Ammon's horn (tissue), 1 donor: ENCODE measurements around the gene LUC7L.
"Not testable (repeated sequence)": the region's sequence is repeated elsewhere in the genome, so short reads cannot be mapped to it uniquely, and the experiment has no call there.

Experiments
- DNase-seq: peaks from one replicate; pipeline ENCODE4 v3.0.0-alpha.2; 2016; ENCODE audit warnings: low spot score

Gene LUC7L

DNA sequence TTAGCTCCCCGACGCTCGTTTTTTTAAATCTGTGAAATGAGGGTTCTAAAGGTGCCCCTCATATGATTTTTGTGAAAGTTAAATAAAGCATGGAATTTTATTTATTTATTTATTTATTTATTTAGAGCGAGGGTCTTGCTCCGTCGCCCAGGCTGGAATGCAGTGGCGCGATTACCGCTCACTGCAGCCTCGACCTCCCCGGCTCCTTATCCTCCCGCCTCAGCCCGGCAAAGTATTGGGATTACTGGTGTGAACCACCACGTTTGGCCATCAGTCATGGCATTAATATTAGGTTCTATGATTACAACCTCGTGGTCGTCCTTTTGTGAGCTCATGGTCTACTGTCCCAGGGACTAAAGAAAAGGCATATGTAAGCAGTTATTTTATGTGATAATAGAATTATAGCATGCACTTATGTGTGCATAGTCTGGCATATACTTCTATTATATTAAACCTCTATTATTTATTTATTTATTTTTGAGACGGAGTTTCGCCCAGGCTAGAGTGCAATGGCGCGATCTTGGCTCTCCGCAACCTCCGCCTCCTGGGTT, 557 bp upstream of the LUC7L start:
- no peak for DNase-seq

DNA sequence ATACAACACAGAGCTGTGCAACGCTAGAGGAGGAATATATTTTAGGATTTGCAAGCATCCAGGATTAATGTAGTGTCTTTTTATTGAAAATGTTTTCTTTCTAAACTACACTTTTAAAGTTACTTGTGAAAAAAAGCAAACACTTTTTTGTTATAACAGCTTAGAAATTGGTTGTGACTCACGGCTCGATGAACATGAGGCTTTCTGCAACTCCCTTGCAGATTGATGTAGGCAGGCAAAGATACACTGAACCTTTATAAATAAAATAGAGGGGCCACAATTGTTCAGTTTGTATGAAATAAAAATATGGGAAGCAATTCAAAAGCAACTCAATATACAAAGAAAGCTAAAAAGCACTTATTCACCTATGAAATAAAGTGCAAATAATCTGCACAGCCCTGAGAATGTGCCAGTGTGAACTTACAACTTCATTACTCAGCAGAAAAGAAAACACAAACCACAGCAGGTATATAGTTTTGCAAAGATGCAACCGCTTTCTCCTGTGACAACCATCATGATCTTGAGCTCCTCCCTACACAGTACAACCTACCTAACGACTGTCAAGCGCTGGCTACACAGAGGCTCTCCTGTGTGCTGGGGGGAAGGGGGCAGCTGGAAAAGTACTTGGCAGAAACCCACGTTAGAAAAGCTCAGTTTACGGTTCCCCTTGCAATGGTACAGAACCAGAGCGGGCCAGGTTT, 948 bp downstream of the LUC7L start:
- DNase-seq = no peak

DNA sequence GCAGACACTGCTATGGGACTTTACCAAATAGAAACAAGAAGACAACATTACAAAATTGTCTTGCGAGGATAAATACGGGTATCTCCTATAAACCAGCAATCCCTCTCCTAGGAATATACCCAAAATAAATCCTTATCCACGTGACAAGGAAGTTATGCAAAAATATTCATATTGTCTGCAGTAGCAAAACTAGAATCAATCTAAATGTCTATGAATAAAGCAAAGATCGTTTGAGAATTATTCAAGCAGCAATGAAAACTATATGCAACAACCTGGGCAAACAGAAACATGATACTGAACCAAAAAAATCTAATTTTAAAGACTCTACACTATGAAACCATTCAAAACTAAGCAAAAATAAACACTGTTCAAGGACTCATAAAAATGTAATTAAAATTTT, 9.2 kb downstream of the LUC7L start:
- DNase-seq = no peak

DNA sequence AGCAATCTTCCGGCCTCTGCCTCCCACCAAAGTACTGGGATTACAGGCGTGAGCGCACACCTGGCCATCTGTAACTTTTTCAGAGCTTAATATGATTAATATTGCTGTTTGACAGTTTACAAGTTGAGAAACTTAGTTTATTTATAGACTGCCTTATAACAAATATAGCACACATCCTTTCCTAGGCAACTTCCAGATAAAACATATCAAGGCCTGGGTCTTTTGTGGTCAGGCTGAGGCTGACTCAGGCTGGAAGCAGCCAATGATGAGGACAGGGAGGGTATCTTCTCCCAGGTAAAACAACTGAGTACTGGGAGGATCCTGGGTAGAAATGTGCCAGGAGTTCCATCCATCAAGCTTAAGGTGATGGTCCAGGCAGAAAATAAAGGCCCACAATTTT, 16.2 kb downstream of the LUC7L start:
- DNase-seq = no peak

DNA sequence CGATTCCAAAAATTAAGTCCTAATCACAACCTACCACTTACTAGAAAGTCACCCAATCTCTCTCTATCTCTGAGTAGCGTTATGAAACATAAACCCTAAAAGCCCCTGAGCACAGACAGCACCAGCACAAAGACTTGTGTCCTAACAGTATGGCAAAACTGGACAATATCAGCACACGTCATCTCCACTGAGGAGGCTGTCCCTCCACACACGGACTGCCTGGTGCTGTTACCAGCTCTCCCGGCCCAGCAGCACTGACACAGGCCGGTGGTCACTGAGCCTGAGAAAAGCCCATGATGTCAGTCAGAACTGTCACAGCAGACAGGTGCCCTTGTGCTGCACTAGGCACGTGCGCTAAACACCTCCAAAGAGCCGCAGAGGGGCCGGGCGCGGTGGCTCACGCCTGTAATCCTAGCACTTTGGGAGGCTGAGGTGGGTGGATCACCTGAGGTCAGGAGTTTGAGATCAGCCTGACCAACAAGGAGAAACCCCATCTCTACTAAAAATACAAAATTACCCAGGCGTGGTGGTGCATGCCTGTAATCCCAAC, 17.5 kb downstream of the LUC7L start:
- not testable (repeated sequence) for DNase-seq

DNA sequence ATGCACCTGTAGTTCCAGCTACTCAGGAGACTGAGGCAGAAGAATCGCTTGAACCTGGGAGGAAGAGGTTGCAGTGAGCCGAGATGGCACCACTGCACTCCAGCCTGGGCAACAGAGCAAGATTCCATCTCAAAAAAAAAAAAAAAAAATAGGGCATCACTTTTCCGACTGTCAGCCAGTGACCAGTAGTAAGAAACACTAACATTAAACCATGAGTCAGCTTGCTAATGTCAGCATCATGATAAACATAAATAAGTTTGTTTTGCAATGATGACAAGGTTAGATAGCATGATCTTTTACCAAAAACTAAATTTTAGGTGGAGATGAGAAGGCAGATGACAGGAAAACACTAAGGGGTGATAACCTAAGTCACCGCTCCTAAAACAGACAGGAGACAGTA, 19.9 kb downstream of the LUC7L start:
- not testable (repeated sequence) for DNase-seq

DNA sequence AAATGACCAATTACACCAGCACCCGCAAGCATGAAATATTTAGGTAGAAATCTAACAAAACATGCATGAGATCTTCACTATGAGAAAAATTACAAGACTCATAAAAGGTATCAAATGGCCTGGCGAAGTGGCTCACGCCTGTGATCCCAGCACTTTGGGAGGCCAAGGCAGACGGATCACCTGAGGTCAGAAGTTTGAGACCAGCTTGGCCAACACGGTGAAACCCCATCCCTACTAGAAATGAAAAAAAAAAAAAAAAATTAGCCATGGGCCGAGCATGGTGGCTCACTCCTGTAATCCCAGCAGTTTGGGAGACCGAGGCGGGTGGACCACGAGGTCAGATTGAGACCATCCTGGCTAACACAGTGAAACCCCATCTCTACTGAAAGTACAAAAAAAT, 25.2 kb downstream of the LUC7L start:
- not testable (repeated sequence) for DNase-seq

DNA sequence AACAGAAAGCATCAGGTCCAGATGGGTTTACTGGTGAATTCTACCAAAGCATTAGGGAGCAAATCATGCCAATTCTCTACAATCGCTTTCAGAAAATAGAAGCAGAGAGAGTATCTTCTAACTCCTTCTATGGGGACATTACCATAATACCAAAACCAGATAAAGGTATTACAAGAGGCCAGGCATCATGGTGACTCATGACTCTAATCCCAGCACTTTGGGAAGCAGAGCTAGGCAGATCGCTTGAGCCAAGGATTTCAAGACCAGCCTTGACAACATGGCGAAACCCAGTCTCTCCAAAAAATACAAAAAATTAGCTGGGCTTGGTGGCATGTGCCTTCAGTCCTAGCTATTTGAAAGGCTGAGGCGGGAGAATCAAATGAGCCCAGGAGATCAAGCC, 26.0 kb downstream of the LUC7L start:
- DNase-seq = no peak

DNA sequence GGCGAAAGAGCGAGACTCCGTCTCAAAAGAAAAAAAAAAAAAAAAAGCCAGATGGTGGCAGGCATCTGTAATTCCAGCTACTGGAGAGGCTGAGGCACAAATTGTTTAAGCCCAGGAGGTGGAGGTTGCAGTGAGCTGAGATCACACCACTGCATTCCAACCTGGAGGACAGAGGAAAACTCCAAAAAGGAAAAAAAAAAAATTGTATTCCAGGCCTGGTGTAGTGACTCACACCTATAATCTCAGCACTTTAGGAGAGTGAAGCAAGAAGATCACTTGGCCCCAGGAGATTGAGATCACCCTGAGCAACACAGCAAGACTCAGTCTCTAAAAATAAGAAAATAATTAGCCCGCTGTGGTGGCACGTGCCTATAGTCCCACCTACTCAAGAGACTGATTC, 28.9 kb downstream of the LUC7L start:
- DNase-seq = no peak

DNA sequence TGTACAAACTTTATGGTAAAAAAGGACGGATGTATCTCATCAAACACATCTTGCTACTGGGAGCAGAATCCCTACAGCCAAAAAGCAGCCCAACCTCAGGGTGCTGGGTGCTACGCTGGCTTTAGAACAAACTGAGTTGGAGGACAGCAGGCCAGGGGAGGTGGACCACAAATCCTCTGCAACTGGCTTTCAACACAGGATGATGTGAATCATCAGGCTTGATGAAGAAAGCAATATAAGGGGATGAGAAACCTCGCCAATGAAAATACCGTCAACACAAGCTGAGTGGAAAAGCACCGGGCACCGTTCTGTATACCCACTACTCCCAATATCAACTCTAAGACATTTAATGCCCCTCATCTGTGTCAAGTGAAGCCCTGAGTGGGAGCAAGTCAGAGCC, 34.7 kb downstream of the LUC7L start:
- DNase-seq = no peak

DNA sequence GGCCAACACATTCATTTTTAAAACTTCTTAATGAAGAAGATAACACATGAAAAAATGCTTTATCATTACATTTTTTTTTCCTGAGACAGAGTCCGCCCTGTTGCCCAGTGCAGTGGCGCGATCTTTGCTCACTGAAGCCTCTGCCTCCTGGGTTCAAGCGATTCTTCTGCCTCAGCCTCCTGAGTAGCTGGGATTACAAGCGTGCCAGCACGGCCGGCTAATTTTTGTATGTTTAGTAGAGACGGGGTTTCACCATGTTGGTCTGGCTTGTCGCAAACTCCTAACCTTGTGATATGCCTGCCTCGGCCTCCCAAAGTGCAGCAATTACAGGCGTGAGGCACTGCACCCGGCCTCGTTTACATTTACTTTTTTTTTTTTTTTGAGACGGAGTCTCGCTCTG, 35.8 kb downstream of the LUC7L start:
- no peak for DNase-seq

DNA sequence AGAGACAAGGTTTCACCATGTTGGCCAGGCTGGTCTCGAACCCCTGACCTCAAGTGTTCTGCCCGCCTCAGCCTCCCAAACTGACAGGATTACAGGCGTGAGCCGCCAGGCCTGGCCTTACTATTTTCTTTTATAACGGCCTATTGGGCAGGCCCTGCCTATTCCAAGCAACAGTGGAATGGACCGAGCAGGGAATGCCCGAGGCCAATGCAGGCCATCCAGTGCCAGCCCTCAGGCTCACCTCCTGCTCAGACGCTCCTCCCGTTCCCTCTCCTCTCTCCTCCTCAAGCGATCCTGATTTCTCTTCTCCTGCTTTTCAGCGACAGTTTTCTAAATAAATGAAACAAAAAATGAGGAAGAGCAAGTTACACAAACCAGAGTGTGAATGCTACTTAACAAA, 36.6 kb downstream of the LUC7L start:
- DNase-seq = no peak

DNA sequence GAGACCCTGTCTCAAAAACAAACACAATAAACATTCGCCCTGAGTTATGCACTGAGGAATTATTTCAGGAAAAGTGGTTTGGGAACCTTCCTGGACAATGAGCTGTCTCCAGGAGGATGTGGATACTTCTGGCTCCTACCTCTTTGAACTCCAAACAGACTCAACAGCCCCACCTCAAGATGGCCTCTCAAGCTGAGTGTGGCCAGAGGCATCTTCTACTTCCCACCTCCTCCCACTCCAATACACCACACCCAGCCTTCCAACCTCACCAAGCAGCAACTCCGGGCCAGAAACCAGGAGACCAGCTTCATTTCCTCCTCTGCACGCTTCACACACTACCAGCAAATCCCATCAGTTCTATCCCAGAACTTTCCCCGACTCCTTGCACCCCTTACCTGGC, 37.4 kb downstream of the LUC7L start:
- DNase-seq = no peak

DNA sequence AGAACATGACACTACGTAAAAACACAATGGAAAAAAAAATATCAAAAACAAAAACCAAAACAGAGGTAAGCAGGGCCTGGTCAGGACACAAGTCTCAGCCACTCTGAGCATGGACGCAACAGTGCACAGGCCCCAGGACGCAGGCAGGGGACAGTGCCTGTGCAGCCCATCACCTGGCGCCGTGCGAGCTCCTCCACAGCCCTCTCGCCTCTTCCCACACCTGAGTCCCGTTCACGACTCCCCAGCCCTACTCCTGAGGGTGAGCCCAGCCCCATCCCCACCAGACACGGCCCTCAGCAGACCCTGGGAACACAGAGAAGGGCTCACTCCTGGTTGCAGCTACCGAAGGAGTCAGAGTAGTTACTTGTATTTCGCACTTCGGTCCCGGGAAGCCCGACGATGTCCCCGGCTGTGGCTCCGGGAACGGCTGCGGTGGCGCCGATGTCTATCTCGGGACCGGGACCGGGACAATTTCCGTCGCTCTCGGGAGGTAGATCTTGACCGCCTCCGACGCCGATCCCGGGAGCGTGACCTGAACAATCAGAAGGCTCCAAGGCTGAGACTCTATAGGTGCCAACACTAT, 39.6 kb downstream of the LUC7L start:
- no peak for DNase-seq

DNA sequence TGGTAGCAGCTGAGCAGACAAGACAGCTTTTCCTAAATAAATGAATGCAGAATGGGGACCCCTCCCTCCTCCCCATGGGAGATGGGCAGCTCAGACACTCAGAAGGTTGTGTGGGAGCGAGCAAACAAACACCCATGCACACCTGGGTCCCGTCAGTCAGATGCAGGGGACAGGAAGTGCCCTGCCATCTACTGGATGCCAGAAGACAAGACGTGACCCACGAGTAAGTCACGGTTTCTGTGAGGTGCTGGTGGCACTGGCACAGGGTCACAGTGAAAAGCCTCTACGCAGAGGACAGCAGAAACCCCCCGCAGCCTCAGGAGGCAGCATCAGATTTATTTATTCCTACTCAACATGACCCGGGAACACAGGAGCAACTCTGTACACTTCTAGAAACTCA, 40.6 kb downstream of the LUC7L start:
- no peak for DNase-seq

DNA sequence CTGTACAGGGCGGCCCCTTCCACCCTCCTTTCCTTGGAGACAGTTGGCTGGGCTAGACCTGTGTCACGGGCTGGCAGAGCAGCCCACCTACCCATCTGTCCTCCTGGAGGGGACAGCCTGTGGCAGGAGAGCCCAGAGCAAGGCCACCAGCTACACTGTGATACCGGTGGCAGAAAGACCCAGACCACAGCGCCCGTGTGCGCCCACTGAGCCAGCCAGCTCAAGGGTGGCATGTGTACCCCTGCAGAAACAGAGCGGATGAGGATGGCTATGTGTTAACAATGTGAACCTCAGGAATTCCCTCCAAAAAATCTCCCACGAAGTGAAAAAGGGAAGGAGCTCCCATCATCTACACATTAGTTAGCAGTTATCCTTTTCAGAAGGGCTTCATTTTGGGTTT, 41.9 kb downstream of the LUC7L start:
- no peak for DNase-seq

DNA sequence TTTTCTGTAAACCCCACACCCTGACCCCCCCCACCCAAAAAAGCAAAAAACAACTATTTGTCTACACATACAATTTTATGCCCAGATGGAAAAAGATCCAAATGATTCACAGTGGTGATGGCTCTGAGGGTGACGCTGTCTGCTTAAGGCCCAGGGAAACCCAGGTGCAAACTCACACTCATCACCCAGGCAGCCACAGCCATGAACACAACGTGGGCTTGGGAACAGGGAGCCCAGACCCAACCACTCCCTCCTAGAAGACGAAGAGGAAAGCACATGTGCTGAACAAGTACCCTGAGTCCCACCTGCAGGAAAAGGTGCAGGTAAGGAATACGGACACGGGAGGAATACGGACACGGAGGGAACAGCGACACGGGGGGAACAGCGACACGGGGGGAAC, 43.6 kb downstream of the LUC7L start:
- no peak for DNase-seq

DNA sequence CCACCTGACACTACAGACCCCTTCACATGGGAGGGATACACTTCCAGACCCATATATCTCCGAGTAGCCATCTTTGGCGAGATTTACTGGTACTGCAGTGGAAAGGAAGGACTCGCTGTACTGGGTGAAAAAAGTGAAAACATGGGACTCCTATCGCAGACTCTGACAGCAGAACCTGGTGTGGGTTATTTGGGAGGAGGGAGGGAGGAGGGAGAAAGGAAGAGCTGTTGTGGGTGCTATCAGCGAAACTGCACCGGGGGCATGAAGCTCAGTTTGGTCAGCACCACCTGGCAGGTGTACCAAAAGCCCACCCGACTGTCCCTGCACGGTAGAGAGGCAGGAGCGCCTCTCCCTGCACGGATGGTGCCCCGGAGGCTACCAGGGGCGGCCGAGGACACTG, 44.0 kb downstream of the LUC7L start:
- DNase-seq = no peak

DNA sequence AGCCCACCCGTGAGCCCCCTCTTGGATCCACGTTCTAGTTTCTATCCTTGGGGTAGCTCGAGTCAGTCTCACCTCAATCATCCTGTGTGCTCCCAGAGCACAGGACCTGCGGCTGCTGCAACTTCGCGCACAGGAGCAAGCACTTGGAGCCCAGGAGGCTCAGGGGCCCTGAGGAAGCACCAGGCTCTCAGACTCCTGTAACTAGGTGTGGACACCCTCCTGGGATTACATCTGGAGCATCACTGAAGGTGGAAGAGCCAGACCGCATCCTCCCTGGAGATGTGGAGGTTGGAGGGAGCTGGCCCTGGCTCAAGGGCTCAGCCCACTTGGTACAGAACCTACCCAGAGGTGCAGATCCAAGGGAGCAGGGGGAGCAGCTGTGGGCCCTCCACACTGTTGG, 46.2 kb downstream of the LUC7L start:
- DNase-seq = no peak

DNA sequence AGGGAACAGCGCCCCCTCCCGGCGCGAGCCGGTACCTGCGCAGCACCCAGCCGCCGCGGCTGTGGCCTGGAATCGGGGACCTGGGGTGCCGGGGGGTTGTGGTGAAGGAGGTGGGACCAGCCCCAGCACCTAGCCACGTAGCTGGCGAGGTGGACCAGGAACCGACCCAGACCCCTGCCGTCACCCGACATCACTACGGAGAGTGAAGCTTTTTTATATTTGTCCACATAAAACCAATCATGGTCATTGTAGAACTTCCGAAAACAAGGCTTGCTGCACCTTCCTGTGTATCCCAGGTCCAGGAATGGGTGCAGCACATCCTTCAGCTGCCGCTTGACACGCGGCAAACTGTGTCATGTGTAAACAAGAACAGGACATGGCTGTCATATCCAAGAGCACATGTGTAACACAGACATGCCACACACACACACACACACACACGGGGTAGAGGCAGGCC, 47.7 kb downstream of the LUC7L start:
- no peak for DNase-seq

DNA sequence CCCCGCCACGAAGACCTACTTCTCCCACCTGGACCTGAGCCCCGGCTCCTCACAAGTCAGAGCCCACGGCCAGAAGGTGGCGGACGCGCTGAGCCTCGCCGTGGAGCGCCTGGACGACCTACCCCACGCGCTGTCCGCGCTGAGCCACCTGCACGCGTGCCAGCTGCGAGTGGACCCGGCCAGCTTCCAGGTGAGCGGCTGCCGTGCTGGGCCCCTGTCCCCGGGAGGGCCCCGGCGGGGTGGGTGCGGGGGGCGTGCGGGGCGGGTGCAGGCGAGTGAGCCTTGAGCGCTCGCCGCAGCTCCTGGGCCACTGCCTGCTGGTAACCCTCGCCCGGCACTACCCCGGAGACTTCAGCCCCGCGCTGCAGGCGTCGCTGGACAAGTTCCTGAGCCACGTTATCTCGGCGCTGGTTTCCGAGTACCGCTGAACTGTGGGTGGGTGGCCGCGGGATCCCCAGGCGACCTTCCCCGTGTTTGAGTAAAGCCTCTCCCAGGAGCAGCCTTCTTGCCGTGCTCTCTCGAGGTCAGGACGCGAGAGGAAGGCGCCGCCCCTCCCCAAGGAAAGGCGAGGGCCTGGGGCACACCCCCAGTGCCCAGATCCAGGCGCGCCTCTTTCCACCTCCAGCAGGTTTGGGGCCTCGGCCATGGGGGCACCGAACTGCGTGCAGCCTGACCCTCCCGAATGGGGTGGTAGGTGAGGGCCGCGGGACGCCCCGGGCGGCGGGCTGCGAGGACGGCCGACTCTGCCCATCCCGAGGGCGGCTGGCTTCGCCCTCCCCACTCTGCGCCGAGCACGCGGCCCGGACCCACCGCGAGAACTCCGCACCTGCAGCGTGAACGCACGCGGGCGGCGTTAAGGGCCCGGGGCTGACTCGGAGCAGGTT, 48.3 kb downstream of the LUC7L start:
- DNase-seq = peak; percentile 55

DNA sequence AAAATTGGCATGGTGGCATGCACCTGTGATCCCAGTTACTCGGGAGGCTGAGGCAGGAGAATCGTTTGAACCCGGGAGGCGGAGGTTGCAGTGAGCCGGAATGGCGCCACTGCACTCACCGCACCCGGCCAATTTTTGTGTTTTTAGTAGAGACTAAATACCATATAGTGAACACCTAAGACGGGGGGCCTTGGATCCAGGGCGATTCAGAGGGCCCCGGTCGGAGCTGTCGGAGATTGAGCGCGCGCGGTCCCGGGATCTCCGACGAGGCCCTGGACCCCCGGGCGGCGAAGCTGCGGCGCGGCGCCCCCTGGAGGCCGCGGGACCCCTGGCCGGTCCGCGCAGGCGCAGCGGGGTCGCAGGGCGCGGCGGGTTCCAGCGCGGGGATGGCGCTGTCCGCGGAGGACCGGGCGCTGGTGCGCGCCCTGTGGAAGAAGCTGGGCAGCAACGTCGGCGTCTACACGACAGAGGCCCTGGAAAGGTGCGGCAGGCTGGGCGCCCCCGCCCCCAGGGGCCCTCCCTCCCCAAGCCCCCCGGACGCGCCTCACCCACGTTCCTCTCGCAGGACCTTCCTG, 49.1 kb downstream of the LUC7L start, which contains the start of gene HBQ1:
HBQ1 (plus strand) TSS at position 359 of the 575 bp plus-strand sequence; CDS start at position 387, 28 bp downstream.
- DNase-seq = no peak
